ENCODE results near the gene ZNF438.

ZNF438 gene

DNA sequence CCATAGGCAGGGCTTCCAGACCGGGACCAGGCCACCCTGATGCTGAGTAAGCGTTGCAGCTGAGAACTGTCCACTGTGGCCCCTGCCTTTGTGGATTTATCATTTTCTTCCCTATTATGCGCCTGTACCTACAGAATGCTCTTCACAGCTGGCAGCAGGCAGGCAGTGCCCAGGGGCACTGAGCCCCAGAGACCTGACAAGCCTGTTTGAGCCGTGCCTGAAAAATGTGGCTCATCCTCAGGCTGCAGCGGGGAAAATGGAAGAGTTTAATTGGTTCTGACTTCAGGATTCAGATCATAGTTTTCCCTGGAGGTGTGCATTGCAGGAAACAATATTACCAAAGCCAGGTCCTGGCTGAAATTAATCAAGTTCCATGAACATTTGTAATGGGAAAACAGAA is 200.2 kb downstream of the ZNF438 start:
- peak; percentile 58 for DNase-seq (ENCODE audit: low read depth)
- no peak overlapping the region for H3K4me3 ChIP-seq (ENCODE audit: low read length)
- TF ChIP-seq, protein P1, sequence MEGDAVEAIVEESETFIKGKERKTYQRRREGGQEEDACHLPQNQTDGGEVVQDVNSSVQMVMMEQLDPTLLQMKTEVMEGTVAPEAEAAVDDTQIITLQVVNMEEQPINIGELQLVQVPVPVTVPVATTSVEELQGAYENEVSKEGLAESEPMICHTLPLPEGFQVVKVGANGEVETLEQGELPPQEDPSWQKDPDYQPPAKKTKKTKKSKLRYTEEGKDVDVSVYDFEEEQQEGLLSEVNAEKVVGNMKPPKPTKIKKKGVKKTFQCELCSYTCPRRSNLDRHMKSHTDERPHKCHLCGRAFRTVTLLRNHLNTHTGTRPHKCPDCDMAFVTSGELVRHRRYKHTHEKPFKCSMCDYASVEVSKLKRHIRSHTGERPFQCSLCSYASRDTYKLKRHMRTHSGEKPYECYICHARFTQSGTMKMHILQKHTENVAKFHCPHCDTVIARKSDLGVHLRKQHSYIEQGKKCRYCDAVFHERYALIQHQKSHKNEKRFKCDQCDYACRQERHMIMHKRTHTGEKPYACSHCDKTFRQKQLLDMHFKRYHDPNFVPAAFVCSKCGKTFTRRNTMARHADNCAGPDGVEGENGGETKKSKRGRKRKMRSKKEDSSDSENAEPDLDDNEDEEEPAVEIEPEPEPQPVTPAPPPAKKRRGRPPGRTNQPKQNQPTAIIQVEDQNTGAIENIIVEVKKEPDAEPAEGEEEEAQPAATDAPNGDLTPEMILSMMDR (IDR thresholded peaks at IDR 0.05; ENCODE audit: insufficient read depth, low read depth, low read length, missing control alignments) = no peak

DNA sequence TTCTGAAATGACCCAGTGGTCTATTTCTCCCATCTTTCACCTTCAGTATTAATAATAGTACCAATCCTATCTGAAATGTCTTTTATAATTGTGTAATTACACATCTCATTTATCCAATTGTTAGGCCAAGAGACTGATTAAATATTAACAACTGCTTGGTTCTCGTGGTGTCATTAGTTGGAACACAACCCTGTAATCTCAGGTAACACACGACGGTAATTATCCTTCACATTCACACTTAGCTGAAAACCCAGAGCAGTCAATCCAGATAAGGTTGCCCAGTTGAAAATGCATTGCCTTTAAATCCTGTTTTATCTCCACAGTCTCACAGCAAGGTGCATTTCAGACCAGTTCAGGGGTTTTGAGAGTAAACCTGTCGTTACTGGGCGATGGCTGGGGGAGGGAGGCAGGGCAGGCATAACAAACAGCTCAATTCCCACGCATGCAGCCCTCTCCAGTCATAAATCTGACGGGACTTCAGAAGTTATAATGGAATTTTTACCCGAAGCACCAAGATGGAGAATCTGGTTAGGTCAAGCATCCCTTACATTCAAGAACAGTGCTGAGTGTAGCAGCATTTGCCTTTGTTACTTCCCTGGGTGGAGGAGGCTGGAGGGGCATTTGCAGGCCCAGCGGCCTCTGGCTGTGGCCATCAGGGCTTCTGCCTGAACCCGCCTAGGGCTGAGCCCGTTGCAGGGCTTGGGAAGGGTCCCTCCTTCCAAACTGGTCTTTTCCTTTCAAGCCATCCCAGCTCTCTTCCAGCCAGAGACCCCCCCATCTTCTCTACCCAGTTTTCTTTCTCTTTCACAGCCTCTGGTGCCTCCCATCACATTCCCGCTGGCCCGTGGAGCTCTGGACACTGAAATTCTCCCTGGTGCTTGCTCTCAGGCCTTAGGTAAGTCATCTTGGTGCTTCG is 201.1 kb downstream of the ZNF438 start:
- H3K4me3 ChIP-seq (ENCODE audit: low read length) = no peak overlapping the region
- TF ChIP-seq, protein P1 (IDR thresholded peaks at IDR 0.05; ENCODE audit: insufficient read depth, low read depth, low read length, missing control alignments) = no peak
- DNase-seq (ENCODE audit: low read depth) = no peak

DNA sequence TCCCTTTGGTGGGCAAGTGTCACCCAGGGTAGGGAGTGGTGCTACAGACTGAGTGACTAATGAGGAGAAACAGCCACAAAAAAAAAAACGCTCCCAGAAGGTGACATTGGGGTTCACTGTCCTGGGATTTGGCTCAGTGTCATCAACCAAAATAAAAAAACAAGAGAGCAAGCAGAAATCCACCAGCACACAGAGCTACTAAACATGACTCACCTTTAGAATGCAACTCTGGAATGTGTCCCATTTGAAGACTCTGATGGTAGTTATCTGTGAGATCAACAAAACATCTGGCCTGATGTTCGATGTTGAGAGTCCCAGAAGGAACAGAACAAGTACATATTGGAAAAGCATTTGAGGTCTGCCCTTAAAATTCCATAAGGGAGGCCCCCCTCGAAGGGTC is 201.8 kb downstream of the ZNF438 start:
- TF ChIP-seq, protein P1 (IDR thresholded peaks at IDR 0.05; ENCODE audit: insufficient read depth, low read depth, low read length, missing control alignments) = no peak
- DNase-seq (ENCODE audit: low read depth) = peak; percentile 13

DNA sequence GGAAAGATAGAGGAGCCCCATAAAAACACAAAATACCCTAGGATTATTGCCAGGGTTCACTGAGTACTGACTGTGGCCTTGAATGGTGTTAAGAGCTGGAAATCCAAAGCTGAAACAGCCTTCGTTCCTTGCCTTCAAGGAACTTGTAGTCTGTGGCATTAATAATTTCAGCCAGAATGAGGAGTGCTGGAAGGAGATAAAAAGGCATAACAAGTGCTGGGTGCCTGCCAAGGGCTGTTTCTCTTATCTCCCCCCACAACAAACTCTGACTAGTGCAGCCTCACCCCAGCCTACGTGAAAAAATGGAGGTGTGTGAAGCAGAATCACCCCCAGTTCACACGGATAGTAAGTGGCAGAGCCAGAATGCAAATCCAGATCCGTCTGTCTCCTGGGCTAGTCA is 203.0 kb downstream of the ZNF438 start:
- no peak overlapping the region for H3K4me3 ChIP-seq (ENCODE audit: low read length)
- no peak for DNase-seq (ENCODE audit: low read depth)
- TF ChIP-seq, protein P1 (IDR thresholded peaks at IDR 0.05; ENCODE audit: insufficient read depth, low read depth, low read length, missing control alignments) = no peak

More for the DNA sequence above, 201.8 kb downstream of the ZNF438 start:
- no peak overlapping the region for H3K4me3 ChIP-seq (ENCODE audit: low read length)

DNA sequence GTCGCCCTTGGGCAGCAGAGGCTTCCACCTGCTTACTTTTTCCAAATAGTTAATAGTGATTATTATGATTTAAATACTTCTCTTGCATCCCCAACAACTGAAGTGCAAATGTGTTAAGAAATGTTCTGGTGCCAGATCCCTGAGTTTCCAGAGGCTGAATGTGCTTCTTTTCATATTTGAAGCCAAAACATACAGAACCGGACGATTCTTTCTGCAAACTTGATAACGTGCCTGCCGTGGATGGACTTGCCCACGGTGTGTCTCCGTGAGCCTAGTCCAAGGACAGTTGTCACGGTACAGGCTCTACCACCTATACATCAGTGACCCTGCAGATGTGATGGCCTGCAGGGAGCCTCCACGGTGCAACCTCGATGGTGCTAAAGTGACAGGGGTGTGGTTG is 203.5 kb downstream of the ZNF438 start:
- H3K4me3 ChIP-seq (ENCODE audit: low read length) = no peak overlapping the region
- DNase-seq (ENCODE audit: low read depth) = no peak
- TF ChIP-seq, protein P1 (IDR thresholded peaks at IDR 0.05; ENCODE audit: insufficient read depth, low read depth, low read length, missing control alignments) = no peak

DNA sequence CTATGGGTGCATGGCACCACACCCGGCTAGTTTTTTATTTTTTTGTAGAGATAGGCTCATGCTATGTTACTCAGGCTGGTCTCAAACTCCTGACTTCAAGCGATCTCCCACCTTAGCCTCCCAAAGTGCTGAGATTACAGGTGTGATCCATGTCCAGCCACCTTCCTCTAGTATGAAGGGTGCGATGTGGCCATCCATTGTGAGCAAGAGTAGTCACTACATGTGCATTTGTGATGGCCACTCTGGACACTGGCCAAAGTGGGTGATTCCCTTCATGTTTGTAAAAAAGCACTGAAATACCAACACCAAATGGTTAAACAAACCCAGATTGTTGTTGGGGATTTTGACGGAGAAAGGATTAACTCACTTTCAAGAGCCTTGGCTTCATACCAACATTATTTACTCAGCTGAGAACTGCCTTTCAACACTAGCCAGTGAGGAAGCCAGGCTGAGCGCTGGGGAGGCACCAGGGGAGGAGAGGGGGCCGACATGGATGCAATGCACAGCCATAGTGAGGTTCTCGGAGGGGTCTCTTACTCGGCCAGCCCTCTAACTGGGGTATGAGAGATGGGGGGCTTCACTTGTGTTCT is 204.0 kb downstream of the ZNF438 start:
- peak; percentile 17 for DNase-seq (ENCODE audit: low read depth)
- H3K4me3 ChIP-seq (ENCODE audit: low read length) = no peak overlapping the region
- TF ChIP-seq, protein P1 (IDR thresholded peaks at IDR 0.05; ENCODE audit: insufficient read depth, low read depth, low read length, missing control alignments) = no peak

All from epithelial cell of esophagus (primary cell).